ENCODE measurements around the gene CANT1. TPM values are rescaled to one million over a fixed set of nuclear protein-coding genes. Genes with fewer than 3 reads are reported as not detected.

The CANT1 gene
- total and polyA plus RNA-seq, 2 experiments from 2014 or later: 33.0 to 36.1 TPM

DNA sequence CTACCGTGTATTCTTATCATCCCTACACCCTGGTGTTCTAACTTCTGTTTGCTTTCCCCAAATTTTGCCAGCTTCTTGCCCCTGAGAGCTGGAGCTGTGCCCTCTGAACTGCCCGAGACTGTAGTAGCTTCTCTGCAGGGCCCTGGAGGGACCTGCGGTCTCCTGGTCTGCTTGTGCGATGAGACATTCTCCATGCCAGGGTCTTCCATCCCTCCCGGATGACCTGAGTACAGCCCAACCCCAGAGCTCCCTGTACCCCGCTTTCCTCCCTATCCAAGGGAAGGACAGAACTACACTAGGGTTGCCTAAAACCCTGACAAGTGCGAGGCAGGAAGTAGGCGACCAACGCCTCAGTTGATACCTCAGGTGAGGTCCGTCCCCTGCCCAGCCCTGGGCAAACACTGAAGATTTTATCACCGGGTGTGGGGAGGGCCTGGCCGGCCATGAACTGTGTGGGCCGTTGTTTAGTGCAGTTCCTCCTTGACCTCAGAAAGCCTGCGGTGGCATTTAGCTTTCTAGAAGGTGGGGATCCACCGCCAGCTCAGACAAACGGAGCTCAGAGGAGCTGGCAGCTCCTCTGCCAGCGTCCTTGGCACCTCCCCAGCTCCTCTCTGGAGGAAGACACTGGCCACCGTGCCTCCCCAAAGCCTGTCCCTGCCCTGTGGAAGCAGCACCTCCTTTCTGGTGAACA is 13.7 kb downstream of the CANT1 start:
- H3K4me2 ChIP-seq: peak overlapping the region; percentile 46
- H4K20me1 ChIP-seq (ENCODE audit: insufficient read depth, poor library complexity, severe bottlenecking): peaks cover 8% of the 10 kb centered on the region
- no peaks in the 10 kb centered on the region for H3K27me3 ChIP-seq
- 78% methylated on average over 18 of the region's 18 CpGs for WGBS (ENCODE audit: low lambda C conversion rate, missing lambda C conversion rate)
- no peaks in the 10 kb centered on the region for H3K9me3 ChIP-seq (ENCODE audit: low read depth)
- H3K9me2 ChIP-seq (replicated peaks; ENCODE audit: insufficient read depth): no peaks in the 10 kb centered on the region
- TF ChIP-seq EZH2phosphoT487 (IDR thresholded peaks at IDR 0.05; ENCODE audit: low read depth, severe bottlenecking, unreplicated experiment): no peak
- no peak for TF ChIP-seq EZH2 (IDR thresholded peaks at IDR 0.05; ENCODE audit: borderline replicate concordance)
- peaks cover 15% of the 10 kb centered on the region for H3K79me2 ChIP-seq
- peak; percentile 45 for DNase-seq (ENCODE audit: low spot score)
- H3K4me1 ChIP-seq (ENCODE audit: insufficient read depth): peaks cover 9% of the 10 kb centered on the region
- peak overlapping the region; percentile 56 for H3K27ac ChIP-seq
- no peak overlapping the region for H3K4me3 ChIP-seq
- no peak overlapping the region for H2AFZ ChIP-seq
- H3K36me3 ChIP-seq (replicated peaks; ENCODE audit: insufficient read depth, low read depth): no peaks in the 10 kb centered on the region

DNA sequence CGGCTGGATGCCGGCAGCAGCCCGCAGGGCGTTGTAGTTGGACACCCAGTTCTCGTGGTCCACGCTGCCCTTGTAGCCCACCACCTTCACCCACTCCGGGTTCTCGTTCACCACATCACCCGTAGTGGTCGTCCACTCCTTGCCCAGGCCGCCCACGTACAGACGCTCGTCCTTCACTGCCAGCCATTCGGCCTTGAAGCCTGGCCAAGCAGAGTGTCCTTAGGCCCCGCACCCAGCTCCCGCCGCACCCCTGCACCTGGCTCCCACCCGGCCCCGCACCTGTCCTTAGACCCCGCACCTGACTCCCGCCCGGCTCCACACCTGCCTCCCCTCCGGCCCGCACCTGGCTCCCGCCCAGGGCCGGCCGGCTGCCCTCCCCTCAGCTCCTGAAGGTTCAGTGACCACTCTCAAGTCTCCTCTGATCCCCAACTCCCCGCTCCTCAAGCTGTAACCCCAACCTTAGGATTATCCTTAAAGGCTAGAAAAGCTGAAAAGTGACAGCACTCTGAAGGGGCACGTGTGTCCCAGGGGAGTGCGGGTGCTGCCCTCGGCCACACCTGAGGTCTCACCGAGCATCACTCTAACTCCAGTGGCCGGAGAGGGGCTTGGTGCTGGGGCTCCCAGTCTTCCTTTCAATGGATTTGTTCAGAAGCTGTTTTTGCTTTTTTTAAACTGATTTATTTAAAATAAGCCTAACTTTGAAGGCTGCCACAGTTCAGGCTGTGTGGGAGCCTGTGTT is 14.4 kb downstream of the CANT1 start:
- peaks cover 9% of the 10 kb centered on the region for H3K4me1 ChIP-seq (ENCODE audit: insufficient read depth)
- H3K79me2 ChIP-seq: peaks cover 9% of the 10 kb centered on the region
- H3K9me3 ChIP-seq (ENCODE audit: low read depth): no peaks in the 10 kb centered on the region
- H3K27me3 ChIP-seq: no peaks in the 10 kb centered on the region
- peak overlapping the region; percentile 56 for H3K27ac ChIP-seq
- TF ChIP-seq, protein P1, sequence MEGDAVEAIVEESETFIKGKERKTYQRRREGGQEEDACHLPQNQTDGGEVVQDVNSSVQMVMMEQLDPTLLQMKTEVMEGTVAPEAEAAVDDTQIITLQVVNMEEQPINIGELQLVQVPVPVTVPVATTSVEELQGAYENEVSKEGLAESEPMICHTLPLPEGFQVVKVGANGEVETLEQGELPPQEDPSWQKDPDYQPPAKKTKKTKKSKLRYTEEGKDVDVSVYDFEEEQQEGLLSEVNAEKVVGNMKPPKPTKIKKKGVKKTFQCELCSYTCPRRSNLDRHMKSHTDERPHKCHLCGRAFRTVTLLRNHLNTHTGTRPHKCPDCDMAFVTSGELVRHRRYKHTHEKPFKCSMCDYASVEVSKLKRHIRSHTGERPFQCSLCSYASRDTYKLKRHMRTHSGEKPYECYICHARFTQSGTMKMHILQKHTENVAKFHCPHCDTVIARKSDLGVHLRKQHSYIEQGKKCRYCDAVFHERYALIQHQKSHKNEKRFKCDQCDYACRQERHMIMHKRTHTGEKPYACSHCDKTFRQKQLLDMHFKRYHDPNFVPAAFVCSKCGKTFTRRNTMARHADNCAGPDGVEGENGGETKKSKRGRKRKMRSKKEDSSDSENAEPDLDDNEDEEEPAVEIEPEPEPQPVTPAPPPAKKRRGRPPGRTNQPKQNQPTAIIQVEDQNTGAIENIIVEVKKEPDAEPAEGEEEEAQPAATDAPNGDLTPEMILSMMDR (IDR thresholded peaks at IDR 0.05; ENCODE audit: poor library complexity): no peak
- TF ChIP-seq EZH2phosphoT487 (IDR thresholded peaks at IDR 0.05; ENCODE audit: low read depth, severe bottlenecking, unreplicated experiment) (no peak), EZH2 (IDR thresholded peaks at IDR 0.05; ENCODE audit: borderline replicate concordance) (no peak)
- no peak overlapping the region for H3K4me3 ChIP-seq
- H4K20me1 ChIP-seq (ENCODE audit: insufficient read depth, poor library complexity, severe bottlenecking): peaks cover 4% of the 10 kb centered on the region
- no peak for DNase-seq (ENCODE audit: low spot score)
- H3K9me2 ChIP-seq (replicated peaks; ENCODE audit: insufficient read depth): no peaks in the 10 kb centered on the region
- no peak overlapping the region for H2AFZ ChIP-seq
- H3K4me2 ChIP-seq: no peak overlapping the region
- WGBS (ENCODE audit: low lambda C conversion rate, missing lambda C conversion rate): 97% methylated on average over 19 of the region's 34 CpGs
- no peaks in the 10 kb centered on the region for H3K36me3 ChIP-seq (replicated peaks; ENCODE audit: insufficient read depth, low read depth)

DNA sequence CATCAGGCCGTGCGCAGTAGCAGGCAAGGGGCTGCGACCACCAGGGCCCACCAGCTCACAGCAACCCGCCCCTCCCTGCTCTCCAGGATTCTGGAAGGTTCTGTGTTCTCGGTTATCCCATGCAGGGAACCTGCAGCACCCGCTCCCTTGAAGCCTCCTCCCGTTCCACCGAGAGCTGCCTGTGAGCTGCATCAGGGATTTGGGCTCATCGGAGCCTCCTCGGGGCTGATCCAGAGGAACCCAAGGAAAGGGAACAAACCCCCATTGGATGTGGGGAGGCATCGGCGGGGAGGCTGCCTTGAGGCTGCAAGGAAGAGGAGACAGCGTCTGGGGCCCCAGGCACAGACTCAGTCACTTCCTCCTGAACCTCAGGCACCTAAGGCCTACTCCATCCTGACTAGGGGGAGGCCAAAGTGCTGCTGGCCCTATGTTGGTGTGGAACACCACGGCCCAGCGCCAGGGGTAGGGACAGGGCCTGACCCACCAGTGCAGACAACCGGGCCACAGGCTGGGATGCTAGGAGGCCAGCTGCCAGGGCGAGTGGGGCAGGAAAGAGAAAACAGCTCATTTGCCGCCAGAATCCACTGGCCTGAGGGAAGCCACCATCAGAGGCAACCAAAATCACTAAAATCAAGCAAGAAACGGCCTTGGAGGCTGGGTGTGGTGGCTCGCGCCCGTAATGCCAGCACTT is 15.4 kb downstream of the CANT1 start:
- H4K20me1 ChIP-seq (ENCODE audit: insufficient read depth, poor library complexity, severe bottlenecking): peaks cover 4% of the 10 kb centered on the region
- no peak for DNase-seq (ENCODE audit: low spot score)
- peaks cover 9% of the 10 kb centered on the region for H3K4me1 ChIP-seq (ENCODE audit: insufficient read depth)
- no peaks in the 10 kb centered on the region for H3K9me3 ChIP-seq (ENCODE audit: low read depth)
- no peak overlapping the region for H3K27ac ChIP-seq
- 94% methylated on average over 22 of the region's 22 CpGs for WGBS (ENCODE audit: low lambda C conversion rate, missing lambda C conversion rate)
- no peak overlapping the region for H3K4me3 ChIP-seq
- no peaks in the 10 kb centered on the region for H3K9me2 ChIP-seq (replicated peaks; ENCODE audit: insufficient read depth)
- H2AFZ ChIP-seq: no peak overlapping the region
- H3K36me3 ChIP-seq (replicated peaks; ENCODE audit: insufficient read depth, low read depth): no peaks in the 10 kb centered on the region
- peaks cover 1% of the 10 kb centered on the region for H3K79me2 ChIP-seq
- no peaks in the 10 kb centered on the region for H3K27me3 ChIP-seq
- no peak overlapping the region for H3K4me2 ChIP-seq
- TF ChIP-seq EZH2phosphoT487 (IDR thresholded peaks at IDR 0.05; ENCODE audit: low read depth, severe bottlenecking, unreplicated experiment) (no peak), EZH2 (IDR thresholded peaks at IDR 0.05; ENCODE audit: borderline replicate concordance) (no peak)
- TF ChIP-seq, protein P1 (IDR thresholded peaks at IDR 0.05; ENCODE audit: poor library complexity): no peak

All from hepatocyte (in vitro differentiated cells).